ENCODE results near the gene BRICD5. TPM values are rescaled to one million over a fixed set of nuclear protein-coding genes. Genes with fewer than 3 reads are reported as not detected.

The BRICD5 gene
- total and polyA plus RNA-seq, 2 of the 4 experiments (the other 2 are of a cell fraction), result 0.18 to 0.94 TPM

DNA sequence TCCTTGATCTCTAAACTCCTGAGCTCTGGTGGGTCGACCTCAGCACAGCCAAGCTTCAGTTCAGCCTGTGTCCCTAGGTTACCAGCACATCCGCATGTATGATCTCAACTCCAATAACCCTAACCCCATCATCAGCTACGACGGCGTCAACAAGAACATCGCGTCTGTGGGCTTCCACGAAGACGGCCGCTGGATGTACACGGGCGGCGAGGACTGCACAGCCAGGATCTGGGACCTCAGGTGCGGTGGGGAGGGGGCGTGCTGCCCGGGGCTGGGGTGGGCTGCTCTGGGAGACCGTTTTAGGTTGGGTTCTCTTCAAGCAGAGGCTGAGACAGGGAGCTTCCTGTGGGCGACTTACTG, 4.3 kb downstream of the BRICD5 start:
- Histone ChIP-seq H4K5ac (ENCODE audit: low read depth, low read length) (no peak overlapping the region), H2AK9ac (replicated peaks; ENCODE audit: low read depth, low read length, poor library complexity) (peak overlapping the region; percentile 100), H2BK15ac (ENCODE audit: low read depth, low read length) (no peak overlapping the region), H3K79me1 (ENCODE audit: low read depth in 1 of 2, low read length in 2 of 2) (peaks cover 13 to 24% of the 10 kb centered on the region in 2 experiments), H3K4me3 (ENCODE audit: insufficient read depth, low read depth, low read length) (peak overlapping the region; percentile 92; the same call in 1 of the 2 replicates), H4K91ac (ENCODE audit: insufficient read depth, low read depth, low read length) (peak overlapping the region; percentile 69), H3K14ac (replicated peaks; ENCODE audit: low read depth, low read length) (peak overlapping the region; percentile 97; the same call in 1 of the 2 replicates), H3K9me1 (ENCODE audit: insufficient read depth, low read length) (peaks cover 6% of the 10 kb centered on the region; the same call in 1 of the 2 replicates), H3K4me2 (ENCODE audit: low read depth, low read length) (peak overlapping the region; percentile 91), H2AK5ac (ENCODE audit: low read depth, low read length) (peak overlapping the region; percentile 98), H2BK5ac (ENCODE audit: low read depth, low read length, poor library complexity, severe bottlenecking) (no peak overlapping the region), H2AFZ (replicated peaks; ENCODE audit: low read length, poor library complexity) (peak overlapping the region; percentile 100), H3K4ac (ENCODE audit: low read depth, low read length) (peak overlapping the region; percentile 98), H3K18ac (ENCODE audit: low read depth, low read length) (no peak overlapping the region), H3K9me3 (ENCODE audit: control insufficient read depth, insufficient read depth, low read length) (no peaks in the 10 kb centered on the region), H3K9ac (ENCODE audit: low read depth, low read length) (peak overlapping the region; percentile 73), H3K56ac (ENCODE audit: extremely low read depth, insufficient read depth, low read length) (no peak overlapping the region), H4K8ac (ENCODE audit: low read depth in 2 of 2, low read length in 2 of 2) (peak overlapping the region; percentile 91 to 99; a peak in 2 of 4 replicates), H3K27ac (ENCODE audit: insufficient read depth, low read length) (peak overlapping the region; percentile 14), H2BK120ac (ENCODE audit: low read depth, low read length) (no peak overlapping the region), H3K4me1 (ENCODE audit: control insufficient read depth, insufficient read depth, low read length) (peaks cover 7% of the 10 kb centered on the region), H3K27me3 (ENCODE audit: control insufficient read depth, insufficient read depth, low read length) (0 out of 2 replicates have a peak, but pooled peaks cover 2% of the 10 kb centered on the region), H3K23ac (ENCODE audit: low read depth, low read length) (peak overlapping the region; percentile 87), H4K20me1 (ENCODE audit: insufficient read depth, low read length) (peaks cover 5% of the 10 kb centered on the region; the same call in 1 of the 2 replicates), H3K36me3 (ENCODE audit: control insufficient read depth, insufficient read depth, low read length) (peaks cover 25% of the 10 kb centered on the region; the same call in 1 of the 2 replicates), H2BK20ac (ENCODE audit: low read depth, low read length) (no peak overlapping the region)
- TF ChIP-seq MAFK (IDR thresholded peaks at IDR 0.05; ENCODE audit: low read depth, low read length), result no peak
- no peak for TF ChIP-seq CEBPB (IDR thresholded peaks at IDR 0.05; ENCODE audit: low read depth, low read length)
- no peak for TF ChIP-seq BHLHE40 (IDR thresholded peaks at IDR 0.05; ENCODE audit: low read depth, low read length)
- no peak for TF ChIP-seq NFE2L2 (IDR thresholded peaks at IDR 0.05; ENCODE audit: low read depth, low read length)
- ChIA-PET CTCF (no interaction called here), POLR2A (ENCODE audit: unreplicated experiment) (no interaction called here)
- in situ Hi-C loops (cut with MboI; ENCODE audit: low sequenced_read_pairs), result no loop called here
- DNase-seq (no peak), ATAC-seq (ENCODE audit: low read depth) (no peak)
- WGBS, 2 experiments (ENCODE audit: extremely low coverage in 2 of 2, insufficient read length in 1 of 2), result 80% methylated on average over 2 of the region's 18 CpGs; no CpG with 5 or more reads in 1 of the 2 experiments
- BruUV-seq (replicated peaks), result no TSS peak
- intact Hi-C loops (cut with micrococcal nuclease), result no loop called here
- dilution Hi-C loops (cut with HindIII; ENCODE audit: low sequenced_read_pairs, unreplicated experiment), result no loop called here

Data from IMR-90 (cell line).